Measurements from ENCODE around the gene SLC12A8.

Gene SLC12A8

GRCh38 chr3:125192190-125193035 is 20.1 kb downstream of the SLC12A8 start:
- Histone ChIP-seq H3K4me3 (ENCODE audit: low read length in 2 of 2) (no peak overlapping the region), H3K23ac (ENCODE audit: low read depth, low read length, poor library complexity) (no peak overlapping the region), H3K9ac (ENCODE audit: low read depth, low read length, poor library complexity) (no peak overlapping the region), H2AK5ac (ENCODE audit: low read depth, low read length) (no peak overlapping the region), H3K14ac (ENCODE audit: low read length) (no peak overlapping the region), H2BK12ac (ENCODE audit: low read length) (no peak overlapping the region), H3K27ac (replicated peaks; ENCODE audit: low read length) (no peak overlapping the region), H4K91ac (ENCODE audit: low read depth, low read length, poor library complexity) (no peak overlapping the region), H2BK5ac (ENCODE audit: low read length) (no peak overlapping the region), H3K4ac (ENCODE audit: low read length) (no peak overlapping the region), H3K27me3 (ENCODE audit: control insufficient read depth in 3 of 3, insufficient read depth in 3 of 3, low read depth in 1 of 3, low read length in 3 of 3) (no peaks in the 10 kb centered on the region), H3K4me2 (ENCODE audit: insufficient read depth, low read length, poor library complexity, severe bottlenecking) (no peak overlapping the region), H3K79me1 (ENCODE audit: low read depth, low read length) (no peaks in the 10 kb centered on the region), H3K9me3 (replicated peaks in 1 of 2; ENCODE audit: control insufficient read depth in 2 of 2, insufficient read depth in 1 of 2, low read depth in 1 of 2, low read length in 2 of 2) (no peaks in the 10 kb centered on the region), H3K36me3 (replicated peaks in 1 of 2; ENCODE audit: control insufficient read depth in 2 of 2, insufficient read depth in 2 of 2, low read length in 2 of 2) (no peaks in the 10 kb centered on the region), H3K4me1 (ENCODE audit: control insufficient read depth in 2 of 2, insufficient read depth in 1 of 2, low read depth in 1 of 2, low read length in 2 of 2) (peaks cover 0 to 2% of the 10 kb centered on the region in 2 donors), H3K18ac (ENCODE audit: low read length) (no peak overlapping the region), H2AFZ (ENCODE audit: low read length) (peak overlapping the region; percentile 72), H2BK15ac (ENCODE audit: low read length) (no peak overlapping the region), H2BK120ac (ENCODE audit: low read depth, low read length) (no peak overlapping the region), H4K8ac (ENCODE audit: low read depth, low read length) (no peak overlapping the region)
- no CpG with 5 or more reads among the region's 12 CpGs for WGBS, 2 donors (ENCODE audit: extremely low coverage in 2 of 2, insufficient read length in 2 of 2, insufficient replicate concordance in 1 of 2)
- no peak for DNase-seq (ENCODE audit: low spot score)

DNA sequence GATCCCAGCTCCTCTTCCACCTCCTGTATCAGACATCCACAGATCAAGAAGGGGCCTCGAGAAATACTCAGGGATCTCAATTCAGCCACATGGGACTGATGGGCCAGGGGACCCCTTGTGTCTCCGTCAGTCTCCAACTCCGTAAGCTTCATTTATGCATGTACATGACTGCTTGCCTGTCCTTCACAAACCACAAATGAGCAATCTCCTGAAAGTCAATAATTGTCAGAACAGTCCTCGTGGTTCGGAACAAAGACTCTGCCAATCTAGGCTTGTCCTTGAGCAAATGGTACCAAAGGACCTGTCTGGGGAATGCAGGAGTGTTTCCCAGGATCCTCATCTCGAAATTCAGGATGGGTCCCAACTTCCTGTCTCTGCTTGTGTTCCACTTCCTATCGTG is 20.8 kb downstream of the SLC12A8 start:
- Histone ChIP-seq H2AFZ (ENCODE audit: low read length) (peak overlapping the region; percentile 72), H3K4me3 (ENCODE audit: low read length in 2 of 2) (no peak overlapping the region), H3K27me3 (ENCODE audit: control insufficient read depth in 3 of 3, insufficient read depth in 3 of 3, low read depth in 1 of 3, low read length in 3 of 3) (no peaks in the 10 kb centered on the region), H3K14ac (ENCODE audit: low read length) (no peak overlapping the region), H3K27ac (replicated peaks; ENCODE audit: low read length) (no peak overlapping the region), H3K4me2 (ENCODE audit: insufficient read depth, low read length, poor library complexity, severe bottlenecking) (no peak overlapping the region), H2AK5ac (ENCODE audit: low read depth, low read length) (no peak overlapping the region), H3K4ac (ENCODE audit: low read length) (no peak overlapping the region), H4K8ac (ENCODE audit: low read depth, low read length) (no peak overlapping the region), H3K18ac (ENCODE audit: low read length) (no peak overlapping the region), H4K91ac (ENCODE audit: low read depth, low read length, poor library complexity) (no peak overlapping the region), H3K36me3 (replicated peaks in 1 of 2; ENCODE audit: control insufficient read depth in 2 of 2, insufficient read depth in 2 of 2, low read length in 2 of 2) (no peaks in the 10 kb centered on the region), H3K9me3 (replicated peaks in 1 of 2; ENCODE audit: control insufficient read depth in 2 of 2, insufficient read depth in 1 of 2, low read depth in 1 of 2, low read length in 2 of 2) (no peaks in the 10 kb centered on the region), H2BK120ac (ENCODE audit: low read depth, low read length) (no peak overlapping the region), H2BK15ac (ENCODE audit: low read length) (no peak overlapping the region), H3K79me1 (ENCODE audit: low read depth, low read length) (no peaks in the 10 kb centered on the region), H2BK12ac (ENCODE audit: low read length) (no peak overlapping the region), H3K9ac (ENCODE audit: low read depth, low read length, poor library complexity) (no peak overlapping the region), H3K23ac (ENCODE audit: low read depth, low read length, poor library complexity) (no peak overlapping the region), H3K4me1 (ENCODE audit: control insufficient read depth in 2 of 2, insufficient read depth in 1 of 2, low read depth in 1 of 2, low read length in 2 of 2) (peaks cover under 1 to 9% of the 10 kb centered on the region in 2 donors), H2BK5ac (ENCODE audit: low read length) (no peak overlapping the region)
- no peak for DNase-seq (ENCODE audit: low spot score)
- WGBS, 2 donors (ENCODE audit: extremely low coverage in 2 of 2, insufficient read length in 2 of 2, insufficient replicate concordance in 1 of 2): no CpG with 5 or more reads among the region's 7 CpGs

DNA sequence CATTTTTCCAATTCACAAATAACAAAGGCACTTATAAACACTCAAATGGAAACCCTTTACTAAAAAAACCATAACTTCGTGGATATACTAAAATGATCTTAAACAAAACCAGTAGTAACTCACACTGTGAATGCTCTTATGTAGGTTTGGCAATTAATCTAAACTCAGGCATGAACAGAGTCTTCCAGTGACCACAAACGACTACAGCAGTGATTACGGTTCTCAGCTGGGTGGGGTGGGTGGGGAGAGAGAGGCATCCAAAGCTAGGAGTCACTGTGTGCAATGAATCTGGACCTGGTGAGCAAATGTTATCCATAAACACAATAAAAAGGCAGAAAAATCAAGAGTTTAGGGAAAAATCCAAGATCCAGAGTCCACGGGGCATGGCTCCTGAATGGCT is 21.3 kb downstream of the SLC12A8 start:
- Histone ChIP-seq H3K4me3 (ENCODE audit: low read length in 2 of 2) (no peak overlapping the region), H3K27me3 (ENCODE audit: control insufficient read depth in 3 of 3, insufficient read depth in 3 of 3, low read depth in 1 of 3, low read length in 3 of 3) (no peaks in the 10 kb centered on the region), H4K91ac (ENCODE audit: low read depth, low read length, poor library complexity) (no peak overlapping the region), H2AFZ (ENCODE audit: low read length) (no peak overlapping the region), H3K4me1 (ENCODE audit: control insufficient read depth in 2 of 2, insufficient read depth in 1 of 2, low read depth in 1 of 2, low read length in 2 of 2) (peaks cover 3 to 11% of the 10 kb centered on the region in 2 donors), H3K4me2 (ENCODE audit: insufficient read depth, low read length, poor library complexity, severe bottlenecking) (no peak overlapping the region), H3K4ac (ENCODE audit: low read length) (no peak overlapping the region), H2BK5ac (ENCODE audit: low read length) (no peak overlapping the region), H3K27ac (replicated peaks; ENCODE audit: low read length) (no peak overlapping the region), H3K36me3 (replicated peaks in 1 of 2; ENCODE audit: control insufficient read depth in 2 of 2, insufficient read depth in 2 of 2, low read length in 2 of 2) (no peaks in the 10 kb centered on the region), H2BK12ac (ENCODE audit: low read length) (no peak overlapping the region), H3K9ac (ENCODE audit: low read depth, low read length, poor library complexity) (no peak overlapping the region), H3K23ac (ENCODE audit: low read depth, low read length, poor library complexity) (no peak overlapping the region), H4K8ac (ENCODE audit: low read depth, low read length) (no peak overlapping the region), H2BK15ac (ENCODE audit: low read length) (no peak overlapping the region), H2BK120ac (ENCODE audit: low read depth, low read length) (no peak overlapping the region), H2AK5ac (ENCODE audit: low read depth, low read length) (no peak overlapping the region), H3K79me1 (ENCODE audit: low read depth, low read length) (no peaks in the 10 kb centered on the region), H3K18ac (ENCODE audit: low read length) (no peak overlapping the region), H3K9me3 (replicated peaks in 1 of 2; ENCODE audit: control insufficient read depth in 2 of 2, insufficient read depth in 1 of 2, low read depth in 1 of 2, low read length in 2 of 2) (no peaks in the 10 kb centered on the region), H3K14ac (ENCODE audit: low read length) (no peak overlapping the region)
- WGBS, 2 donors (ENCODE audit: extremely low coverage in 2 of 2, insufficient read length in 2 of 2, insufficient replicate concordance in 1 of 2): no CpG with 5 or more reads among the region's 4 CpGs
- DNase-seq (ENCODE audit: low spot score): no peak

- H2BK5ac ChIP-seq (ENCODE audit: low read length): no peak overlapping the region
- no peak overlapping the region for H3K14ac ChIP-seq (ENCODE audit: low read length)
- no peaks in the 10 kb centered on the region for H3K36me3 ChIP-seq (replicated peaks in 1 of 2; ENCODE audit: control insufficient read depth in 2 of 2, insufficient read depth in 2 of 2, low read length in 2 of 2)
- H4K8ac ChIP-seq (ENCODE audit: low read depth, low read length): no peak overlapping the region
- no peak overlapping the region for H3K9ac ChIP-seq (ENCODE audit: low read depth, low read length, poor library complexity)
- H2BK120ac ChIP-seq (ENCODE audit: low read depth, low read length): no peak overlapping the region
- no peaks in the 10 kb centered on the region for H3K79me1 ChIP-seq (ENCODE audit: low read depth, low read length)
- no peak overlapping the region for H3K23ac ChIP-seq (ENCODE audit: low read depth, low read length, poor library complexity)
- no peak overlapping the region for H3K18ac ChIP-seq (ENCODE audit: low read length)
- no peak overlapping the region for H2BK12ac ChIP-seq (ENCODE audit: low read length)
- no peak overlapping the region for H3K4me2 ChIP-seq (ENCODE audit: insufficient read depth, low read length, poor library complexity, severe bottlenecking)
- DNase-seq (ENCODE audit: low spot score): no peak
- H3K4ac ChIP-seq (ENCODE audit: low read length): no peak overlapping the region
- no peak overlapping the region for H3K4me3 ChIP-seq (ENCODE audit: low read length in 2 of 2)
- no peak overlapping the region for H2AK5ac ChIP-seq (ENCODE audit: low read depth, low read length)
- H3K27me3 ChIP-seq (ENCODE audit: control insufficient read depth in 3 of 3, insufficient read depth in 3 of 3, low read depth in 1 of 3, low read length in 3 of 3): no peaks in the 10 kb centered on the region
- peaks cover 4 to 11% of the 10 kb centered on the region in 2 donors for H3K4me1 ChIP-seq (ENCODE audit: control insufficient read depth in 2 of 2, insufficient read depth in 1 of 2, low read depth in 1 of 2, low read length in 2 of 2)
- H4K91ac ChIP-seq (ENCODE audit: low read depth, low read length, poor library complexity): no peak overlapping the region
- WGBS, 2 donors (ENCODE audit: extremely low coverage in 2 of 2, insufficient read length in 2 of 2, insufficient replicate concordance in 1 of 2): no CpG with 5 or more reads among the region's 3 CpGs
- H2BK15ac ChIP-seq (ENCODE audit: low read length): no peak overlapping the region
- H2AFZ ChIP-seq (ENCODE audit: low read length): no peak overlapping the region
- H3K27ac ChIP-seq (replicated peaks; ENCODE audit: low read length): no peak overlapping the region
- H3K9me3 ChIP-seq (replicated peaks in 1 of 2; ENCODE audit: control insufficient read depth in 2 of 2, insufficient read depth in 1 of 2, low read depth in 1 of 2, low read length in 2 of 2): no peaks in the 10 kb centered on the region
Measured at GRCh38 chr3:125190786-125191185, 21.8 kb downstream of the SLC12A8 start.

Measured in neuronal stem cell (in vitro differentiated cells).